Activated gamma-delta T cell treated with anti-CD3 and anti-CD28 coated beads, Interleukin-2, amount 50 U/mL, for 16 hours (primary cell): ENCODE data around the gene IL2RA.
"Not testable (repeated sequence)": the region's sequence is repeated elsewhere in the genome, so short reads cannot be mapped to it uniquely, and the experiment has no call there.

Experiments used
- DNase-seq: peaks from one replicate; pipeline ENCODE4 v3.0.0-alpha.2; 2020; ENCODE audit warnings: low read depth

The IL2RA gene

GRCh38 chr10:6056411-6057135 is 5.6 kb downstream of the IL2RA start:
- no peak for DNase-seq

GRCh38 chr10:6055929-6056328 is 6.2 kb downstream of the IL2RA start:
- DNase-seq: no peak

- DNase-seq: no peak
Measured at GRCh38 chr10:6054884-6055283, 7.3 kb downstream of the IL2RA start.

GRCh38 chr10:6053816-6054631 is 8.1 kb downstream of the IL2RA start:
- DNase-seq: no peak

- no peak for DNase-seq
Measured at GRCh38 chr10:6053303-6053702, 8.9 kb downstream of the IL2RA start.

GRCh38 chr10:6052247-6053221 is 9.6 kb downstream of the IL2RA start:
- peak; percentile 79 for DNase-seq

- peak; percentile 90 for DNase-seq
Measured at GRCh38 chr10:6050801-6051445, 11.2 kb downstream of the IL2RA start.

- DNase-seq: no peak
Measured at GRCh38 chr10:6049031-6049400, 13.2 kb downstream of the IL2RA start.

GRCh38 chr10:6048281-6049030 is 13.7 kb downstream of the IL2RA start:
- no peak for DNase-seq

GRCh38 chr10:6047847-6048246 is 14.3 kb downstream of the IL2RA start:
- no peak for DNase-seq

- DNase-seq: no peak
Measured at GRCh38 chr10:6046773-6047611, 15.2 kb downstream of the IL2RA start.

GRCh38 chr10:6045878-6046772 is 16.0 kb downstream of the IL2RA start:
- DNase-seq: no peak

- DNase-seq: no peak
Measured at GRCh38 chr10:6045314-6045848, 16.8 kb downstream of the IL2RA start.

- no peak for DNase-seq
Measured at GRCh38 chr10:6044751-6045313, 17.3 kb downstream of the IL2RA start.

GRCh38 chr10:6044060-6044459 is 18.1 kb downstream of the IL2RA start:
- DNase-seq: no peak

GRCh38 chr10:6043377-6043776 is 18.8 kb downstream of the IL2RA start:
- not testable (repeated sequence) for DNase-seq

GRCh38 chr10:6040205-6040604 is 22.0 kb downstream of the IL2RA start:
- no peak for DNase-seq

GRCh38 chr10:6039711-6040110 is 22.5 kb downstream of the IL2RA start:
- no peak for DNase-seq
